ENCODE results near the gene FRMD5.
A peak's percentile ranks its signal among the peaks of the same experiment; 100 is the strongest.
"Not testable (repeated sequence)": the region's sequence is repeated elsewhere in the genome, so short reads cannot be mapped to it uniquely, and the experiment has no call there.

Gene FRMD5

DNA sequence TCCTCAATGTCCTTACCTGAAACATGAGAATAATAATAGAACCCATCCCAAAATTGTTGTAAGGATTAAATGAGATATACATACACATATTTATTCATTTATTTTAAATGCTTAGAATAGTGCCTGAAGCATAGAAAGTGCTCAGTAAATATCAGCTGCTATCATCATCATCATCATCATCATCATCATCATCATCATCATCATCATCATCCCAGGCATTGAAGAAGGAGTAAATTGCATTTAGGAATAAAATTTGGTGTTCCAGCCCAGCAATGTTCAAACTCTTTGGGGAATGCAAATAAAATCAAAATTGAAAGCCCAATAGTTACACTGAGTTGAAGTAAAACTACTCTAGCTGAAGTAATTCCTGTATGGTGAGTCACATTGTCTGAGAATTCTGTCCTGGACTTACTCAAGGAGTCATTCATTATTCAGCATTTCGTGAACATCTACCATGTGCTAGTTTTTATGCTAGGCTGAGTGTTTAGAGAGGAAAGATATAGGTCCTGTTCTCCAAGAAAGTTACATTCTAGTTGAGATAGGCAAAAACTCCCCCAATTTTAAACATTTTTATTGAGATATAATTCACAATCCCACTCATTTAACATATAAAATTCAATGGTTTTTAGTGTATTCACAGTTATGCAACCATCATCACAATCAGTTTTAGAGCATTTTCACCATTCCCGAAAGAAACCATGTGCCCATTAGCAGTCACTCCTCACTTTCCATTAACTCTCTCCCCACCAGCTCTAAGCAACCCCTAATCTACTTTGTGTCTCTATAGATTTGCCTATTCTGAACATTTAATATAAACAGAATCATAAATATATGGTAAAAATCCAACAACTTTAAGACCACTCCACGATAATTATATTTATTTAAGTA, 107.2 kb downstream of the FRMD5 start:
- DNase-seq = no peak

DNA sequence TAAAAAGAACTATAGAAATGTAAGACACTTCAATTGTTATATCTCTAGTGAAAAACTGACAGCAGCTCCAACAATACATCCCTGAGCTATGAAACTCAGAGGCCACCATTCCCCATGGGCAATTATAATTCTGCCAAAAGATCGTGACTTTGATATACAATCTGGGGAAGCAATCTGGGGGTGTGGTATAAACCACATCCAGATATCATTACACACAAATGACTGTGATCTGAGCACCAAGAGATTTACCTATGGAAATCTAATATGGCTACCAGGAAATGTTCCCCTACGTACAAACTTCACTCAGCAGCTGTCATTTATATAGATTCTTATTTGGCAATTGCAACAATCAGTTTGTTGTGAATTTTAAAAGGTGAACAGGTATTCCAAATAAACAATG, 110.3 kb downstream of the FRMD5 start:
- no peak for DNase-seq

DNA sequence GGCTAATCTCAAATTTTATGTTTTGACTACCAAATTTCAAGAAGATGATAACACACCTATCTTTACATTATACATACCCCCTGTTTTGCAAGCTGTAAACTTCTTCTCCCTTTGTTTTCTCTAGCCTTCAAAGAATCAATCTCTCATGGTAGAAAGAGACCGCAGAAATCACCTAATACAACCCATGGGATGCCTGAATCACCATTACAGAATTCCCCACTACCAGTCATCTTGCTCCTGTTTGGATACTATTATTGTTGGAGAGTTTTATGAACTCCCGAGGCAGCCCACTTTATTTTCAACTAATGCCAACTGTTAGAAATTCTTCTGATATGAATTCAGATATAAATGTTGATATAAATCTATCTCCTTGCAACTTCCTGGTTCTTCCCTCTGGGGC, 110.9 kb downstream of the FRMD5 start:
- DNase-seq = no peak

DNA sequence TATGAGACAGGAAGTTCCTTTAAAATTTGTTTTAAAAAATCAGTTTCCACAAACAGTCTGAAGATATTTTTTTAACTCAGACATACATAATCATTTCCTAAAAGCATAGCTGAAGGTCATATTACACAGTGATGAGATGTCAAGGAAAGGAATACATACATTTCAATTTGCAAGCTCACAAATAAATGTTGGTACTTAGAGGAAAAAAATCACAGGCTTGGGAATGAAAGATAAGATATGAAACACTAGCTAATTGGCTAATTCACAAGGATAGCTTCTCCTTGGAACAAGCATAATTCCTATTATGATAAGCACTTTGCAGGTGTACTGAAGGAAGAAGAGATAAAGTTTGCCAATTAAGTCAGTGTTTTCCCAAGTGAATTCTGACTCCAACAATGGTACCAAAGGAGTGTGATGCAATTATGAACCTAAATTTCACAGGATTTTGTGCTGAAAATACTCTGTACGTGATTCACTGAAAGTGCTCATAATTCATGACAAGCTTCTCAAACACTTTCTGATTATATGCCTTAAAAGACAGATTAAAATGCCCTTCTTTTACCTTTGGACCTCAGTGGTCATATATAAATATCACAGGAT, 112.4 kb downstream of the FRMD5 start:
- DNase-seq = no peak

DNA sequence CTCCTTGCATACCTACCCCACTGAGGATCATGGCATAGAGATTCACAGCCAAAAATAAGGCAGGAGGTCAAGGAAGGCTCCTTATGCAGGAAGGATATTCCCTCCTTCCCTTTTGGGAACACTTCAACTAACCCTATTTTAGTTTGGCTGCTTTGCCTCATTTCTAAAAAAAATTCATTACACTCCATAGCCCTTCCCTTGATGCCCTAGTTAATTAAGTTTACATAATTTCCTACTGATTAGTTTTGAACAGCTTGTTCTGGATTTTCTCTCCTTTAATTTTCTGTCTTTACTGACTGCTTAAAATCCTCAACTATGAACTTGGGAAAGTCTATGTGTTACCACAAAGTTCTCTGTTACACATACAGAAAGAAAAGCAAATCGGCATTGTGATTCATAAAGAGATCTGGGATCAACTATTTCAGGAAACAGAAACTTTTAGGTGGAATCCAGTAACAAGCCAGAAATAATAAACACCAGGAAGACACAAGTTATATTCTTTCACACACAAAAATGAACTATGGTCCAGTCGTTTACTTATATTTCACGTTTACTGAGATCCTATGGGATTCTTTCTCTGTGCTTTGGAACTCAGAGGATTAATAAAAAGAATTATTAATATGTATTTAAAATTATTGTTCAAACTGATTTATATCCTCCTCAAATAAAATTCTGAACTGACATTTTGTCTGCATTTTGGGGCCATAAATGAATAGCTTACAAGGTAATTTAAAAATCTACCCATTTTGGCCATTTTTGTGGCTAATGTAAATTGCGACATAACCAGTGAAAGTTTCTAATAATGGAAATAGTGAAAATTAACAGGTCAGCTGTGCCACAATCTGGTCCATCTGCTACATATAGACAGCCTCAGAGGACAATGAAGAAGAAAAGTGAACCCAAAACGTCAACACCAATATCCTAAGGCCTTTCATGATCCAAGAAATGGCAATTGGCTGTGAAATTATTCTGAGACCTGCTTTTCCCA, 113.8 kb downstream of the FRMD5 start:
- DNase-seq = no peak

DNA sequence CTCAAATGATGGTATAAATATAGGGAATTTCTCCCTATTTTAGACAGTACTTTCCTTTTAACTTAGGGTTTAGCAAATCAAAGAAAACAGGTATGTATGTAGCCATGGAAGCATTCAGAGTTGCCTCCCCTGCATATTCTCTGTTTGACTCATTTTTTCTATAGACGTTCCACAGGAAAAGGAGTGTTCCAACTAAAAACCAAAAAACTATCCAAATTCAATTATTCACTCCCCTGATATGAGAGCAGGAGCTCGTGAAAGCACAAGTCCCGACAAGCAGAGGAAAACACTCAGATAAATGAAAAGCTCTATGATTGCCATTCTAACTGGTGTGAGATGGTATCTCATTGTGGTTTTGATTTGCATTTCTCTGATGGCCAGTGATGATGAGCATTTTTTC, 119.5 kb downstream of the FRMD5 start:
- DNase-seq = no peak

DNA sequence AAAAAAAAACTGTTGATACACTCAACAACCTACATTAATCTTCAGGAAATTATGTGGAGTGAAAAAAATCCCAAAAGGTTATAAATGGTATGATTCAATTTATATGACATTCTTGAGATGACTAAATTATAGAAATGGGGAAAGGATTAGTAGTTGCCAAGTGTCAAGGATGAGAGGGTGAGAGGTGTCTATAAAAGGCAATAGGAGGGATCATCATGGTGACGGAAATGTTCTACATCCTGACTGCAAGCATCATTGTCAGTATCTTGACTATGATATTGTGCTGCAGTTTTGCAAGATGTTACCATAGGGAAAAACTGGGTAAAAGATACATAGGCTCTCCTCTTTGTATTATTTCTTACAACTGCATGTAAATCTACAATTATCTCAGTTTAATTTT, 125.6 kb downstream of the FRMD5 start:
- no peak for DNase-seq

DNA sequence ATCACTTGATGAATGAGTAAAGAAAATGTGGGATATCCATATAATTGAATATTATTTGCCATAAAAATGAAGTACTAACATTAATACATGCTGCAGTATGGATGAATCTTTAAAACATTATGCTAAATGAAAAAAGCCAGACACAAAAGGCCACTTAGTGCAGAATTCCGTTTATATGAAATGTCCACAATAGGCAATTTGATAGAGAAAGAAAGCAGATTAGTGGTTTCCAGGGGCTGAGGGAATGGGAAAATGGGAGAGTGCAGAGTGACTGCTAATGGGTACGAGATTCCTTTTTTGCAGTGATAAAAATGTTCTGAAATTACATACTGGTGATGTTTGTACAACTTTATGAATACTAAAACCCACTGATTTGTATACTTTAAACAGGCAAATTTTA, 126.7 kb downstream of the FRMD5 start:
- DNase-seq = no peak

DNA sequence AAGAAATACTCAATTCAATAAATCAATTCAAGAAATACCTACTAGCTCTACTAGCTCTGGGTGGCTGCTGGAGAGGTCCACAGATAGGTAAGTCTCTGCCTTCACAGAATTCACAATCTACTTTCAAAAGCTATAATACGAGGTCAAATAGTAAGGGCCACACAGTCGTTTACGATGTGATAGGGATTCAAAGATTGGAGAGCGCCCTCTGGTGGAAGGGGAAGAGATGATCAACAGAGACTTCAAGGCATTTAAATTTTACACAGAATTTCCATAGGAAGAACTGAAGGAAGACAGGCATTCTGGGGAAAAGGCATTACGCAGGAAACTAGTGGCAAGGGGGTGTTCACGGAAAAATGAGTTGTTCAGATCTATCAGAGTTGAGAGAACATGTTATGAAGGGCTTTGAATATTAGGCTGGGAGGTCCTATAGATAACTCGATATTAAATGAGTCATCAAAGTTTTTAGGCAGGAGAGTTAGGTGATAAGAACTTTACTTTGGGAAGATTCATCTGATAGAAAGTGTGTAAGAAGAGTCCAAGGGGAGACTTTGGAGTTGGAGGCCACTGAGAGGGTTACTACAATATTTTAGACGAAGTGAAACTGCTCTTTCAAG, 128.8 kb downstream of the FRMD5 start:
- DNase-seq = peak; percentile 70 to 87

DNA sequence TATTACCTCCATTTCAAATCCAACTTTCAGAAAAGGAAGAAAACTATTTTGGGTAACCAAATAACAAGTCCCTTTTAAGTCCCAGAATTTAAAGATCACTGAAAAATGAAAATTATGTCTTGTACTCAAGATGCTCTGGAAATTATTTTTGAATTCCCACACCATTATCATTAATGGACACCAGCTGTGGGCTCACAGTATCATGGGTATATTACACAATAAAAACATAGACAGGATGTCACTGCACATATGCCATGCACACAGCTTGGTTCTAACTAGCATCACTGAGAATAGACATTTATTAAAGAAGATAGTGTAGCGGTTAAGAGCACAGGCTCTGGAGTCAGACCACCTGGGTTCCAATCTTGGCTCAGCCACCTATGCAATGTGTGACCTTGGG, 130.4 kb downstream of the FRMD5 start:
- DNase-seq = no peak

DNA sequence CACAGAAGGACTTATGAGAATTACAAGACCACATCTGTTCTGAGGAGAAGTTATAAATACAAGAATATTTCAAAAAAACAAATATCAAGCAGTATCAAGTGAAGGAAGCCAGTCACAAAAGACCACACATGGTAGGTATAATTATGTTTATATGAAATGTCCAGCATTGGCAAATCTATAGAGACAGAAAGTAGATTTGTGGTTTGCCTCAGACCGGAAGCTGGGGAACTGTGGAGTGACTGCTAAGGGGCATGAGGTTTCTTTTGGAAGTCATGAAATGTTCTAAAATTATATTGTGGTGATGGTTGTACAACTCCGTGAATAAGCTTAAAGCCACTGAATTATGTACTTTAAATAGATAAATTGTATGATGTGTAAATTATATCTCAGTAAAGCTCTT, 136.9 kb downstream of the FRMD5 start:
- no peak for DNase-seq

DNA sequence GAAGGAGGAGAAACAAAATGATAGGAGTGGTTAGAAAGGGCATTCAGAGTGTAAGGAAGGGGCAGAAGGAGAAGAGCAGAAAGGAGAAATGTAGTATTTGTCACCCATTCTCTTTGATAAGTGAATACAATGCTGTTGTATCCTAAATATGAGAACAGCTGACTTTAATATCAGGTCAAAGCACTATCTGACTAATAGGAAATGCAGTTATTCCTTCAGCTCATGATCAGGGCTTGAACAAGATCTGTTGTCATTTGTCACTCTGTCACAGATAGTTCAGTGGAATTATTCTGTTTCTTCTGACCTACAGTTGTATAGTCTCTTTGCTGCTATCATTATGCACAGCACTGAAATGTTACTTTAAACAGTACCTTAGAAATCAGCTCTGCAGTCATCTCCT, 149.4 kb downstream of the FRMD5 start:
- no peak for DNase-seq

DNA sequence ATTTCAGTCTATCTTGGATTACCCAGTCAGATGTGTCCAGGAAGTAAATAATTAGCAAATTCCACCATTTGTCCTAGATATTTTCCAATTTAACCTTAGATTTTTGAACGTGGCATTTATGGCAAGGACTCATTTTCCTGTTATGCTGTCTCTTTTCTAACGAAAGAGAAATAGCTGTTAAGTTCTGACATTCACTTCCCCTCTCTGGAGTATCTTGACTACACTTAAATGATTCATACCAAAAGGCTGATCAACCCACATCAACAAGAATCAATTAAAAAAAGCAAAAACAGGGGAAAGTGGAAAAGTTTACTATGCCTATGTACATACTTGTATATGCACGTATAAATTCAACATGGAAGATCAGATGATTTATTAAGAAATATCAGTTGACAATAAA, 149.9 kb downstream of the FRMD5 start:
- DNase-seq = no peak

DNA sequence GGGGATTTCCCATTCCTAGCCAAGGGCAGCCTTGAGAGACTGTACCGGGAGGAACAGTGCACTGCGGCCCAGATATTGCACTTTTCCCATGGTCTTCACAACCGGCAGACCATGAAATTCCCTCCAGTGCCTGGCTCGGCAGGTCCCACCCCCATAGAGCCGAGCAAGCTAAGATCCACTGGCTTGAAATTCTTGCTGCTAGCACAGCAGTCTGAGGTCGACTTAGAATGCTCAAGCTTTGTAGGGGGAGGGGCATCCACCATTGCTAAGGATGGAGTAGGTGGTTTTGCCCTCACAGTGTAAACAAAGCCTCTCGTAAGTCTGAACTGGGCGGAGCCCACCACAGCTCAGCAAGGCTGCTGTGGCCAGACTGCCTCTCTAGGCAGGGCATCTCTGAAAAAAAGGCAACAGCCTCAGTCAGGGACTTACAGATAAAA, 156.3 kb downstream of the FRMD5 start:
- no peak for DNase-seq

DNA sequence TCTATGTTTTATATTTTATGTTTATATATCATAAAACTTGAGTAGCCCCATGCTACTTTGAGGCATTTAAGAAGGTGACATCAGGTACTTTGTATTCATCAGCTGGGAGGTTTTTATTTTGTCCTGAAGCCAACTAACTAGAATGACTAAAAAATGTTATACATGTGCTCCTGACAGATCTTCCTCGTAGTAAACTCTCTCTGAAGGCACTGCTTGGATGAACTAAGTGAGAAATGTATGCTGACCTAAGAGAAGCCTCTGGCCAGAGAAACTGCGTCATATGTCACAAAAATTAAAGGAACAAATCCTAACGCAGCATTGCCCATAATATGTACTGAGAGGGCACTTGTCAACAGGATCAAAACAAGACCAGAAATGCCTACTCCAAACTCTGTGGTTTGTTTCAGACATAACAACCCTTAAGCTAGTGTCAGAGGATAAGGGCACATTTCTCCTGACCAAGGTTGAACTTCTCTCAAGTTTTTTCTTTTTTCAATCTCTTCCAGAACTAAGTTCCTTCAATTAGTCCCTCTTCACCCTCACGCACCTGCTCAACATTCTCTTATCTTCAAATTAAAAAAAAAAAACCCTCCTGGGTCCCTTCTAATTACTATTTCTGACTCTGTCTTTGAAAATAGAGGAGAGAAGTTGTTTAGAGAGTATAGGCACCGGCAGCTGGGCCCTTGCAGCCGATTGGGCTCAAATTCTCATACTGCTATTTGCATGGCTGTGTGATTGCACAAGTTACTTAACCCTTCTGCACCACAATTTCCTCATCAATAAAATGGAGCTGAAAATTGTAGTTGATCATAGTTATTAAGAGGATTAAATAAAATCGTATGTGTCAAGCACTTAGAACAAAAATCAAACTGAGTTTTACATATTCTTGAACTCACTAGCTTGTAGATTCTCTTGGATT, 159.0 kb downstream of the FRMD5 start:
- no peak for DNase-seq

DNA sequence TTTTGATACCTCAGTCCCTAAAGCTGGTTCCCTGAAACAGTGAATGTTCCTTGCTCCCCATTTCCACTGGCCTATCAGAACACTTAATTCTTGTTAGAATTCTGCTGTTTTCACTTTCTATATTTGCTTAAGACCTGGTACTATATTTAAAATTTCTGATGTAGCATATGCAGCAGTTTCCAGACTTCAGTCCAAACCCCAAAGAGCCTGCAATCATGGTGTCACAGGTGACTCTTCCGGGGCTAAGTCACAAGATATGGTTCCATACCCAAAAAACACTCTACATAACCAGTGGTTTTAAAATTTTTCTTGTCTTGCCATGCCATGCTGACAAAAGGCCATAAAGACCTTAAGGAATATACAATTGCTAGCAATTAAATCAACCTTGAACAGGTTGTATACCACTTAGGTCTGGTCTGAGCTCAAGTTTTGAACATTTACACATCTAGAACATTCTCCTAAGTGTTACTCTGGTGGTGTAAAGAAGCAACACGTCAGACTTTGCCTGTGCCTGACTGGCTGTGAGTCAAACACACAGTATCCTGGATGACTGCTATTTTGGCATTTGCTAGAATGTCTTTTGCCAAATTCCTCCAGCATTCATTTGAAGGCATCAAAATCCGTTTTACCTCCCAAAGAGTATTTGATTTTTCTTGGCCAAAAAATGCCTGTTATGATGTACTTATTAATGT, 160.0 kb downstream of the FRMD5 start:
- DNase-seq = peak; percentile 52 to 67

DNA sequence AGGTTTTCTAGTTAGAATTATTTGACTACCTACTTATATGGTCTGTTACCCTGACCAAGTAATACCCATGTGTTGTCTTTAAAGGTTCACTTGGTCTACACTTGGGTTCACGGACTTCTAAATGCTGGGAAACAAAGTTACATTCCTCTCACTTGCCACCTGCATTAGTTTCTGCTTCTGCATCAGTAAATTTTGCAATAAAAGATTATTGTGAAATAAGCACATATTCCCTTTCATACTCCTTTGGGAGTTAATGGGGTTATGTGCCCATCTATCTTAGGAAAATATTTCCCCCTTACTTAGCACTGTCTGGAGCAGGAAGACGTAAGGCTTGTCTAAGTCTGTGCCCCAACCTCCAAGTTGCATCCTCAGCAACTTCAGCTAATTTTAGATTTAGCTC, 160.7 kb downstream of the FRMD5 start:
- DNase-seq = no peak

DNA sequence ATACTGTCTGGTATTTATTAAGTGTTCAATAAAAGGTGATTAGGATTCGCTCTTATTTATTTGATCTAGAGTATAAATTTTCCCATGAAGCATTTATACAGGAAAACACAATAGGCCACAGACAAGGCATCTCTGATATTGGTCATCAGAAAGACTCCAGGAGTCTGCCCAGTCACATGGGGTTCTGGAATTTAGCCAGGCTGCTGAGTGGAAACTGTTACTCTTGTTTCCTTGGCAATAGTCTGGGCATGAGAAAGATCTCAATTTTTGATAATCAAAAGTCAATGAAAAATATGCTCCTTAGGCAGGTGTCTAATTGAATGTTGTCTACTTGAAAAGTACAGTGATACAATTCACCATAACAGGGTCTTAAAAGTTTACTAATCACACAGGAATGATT, 161.2 kb downstream of the FRMD5 start:
- DNase-seq = peak; percentile 26 to 39

DNA sequence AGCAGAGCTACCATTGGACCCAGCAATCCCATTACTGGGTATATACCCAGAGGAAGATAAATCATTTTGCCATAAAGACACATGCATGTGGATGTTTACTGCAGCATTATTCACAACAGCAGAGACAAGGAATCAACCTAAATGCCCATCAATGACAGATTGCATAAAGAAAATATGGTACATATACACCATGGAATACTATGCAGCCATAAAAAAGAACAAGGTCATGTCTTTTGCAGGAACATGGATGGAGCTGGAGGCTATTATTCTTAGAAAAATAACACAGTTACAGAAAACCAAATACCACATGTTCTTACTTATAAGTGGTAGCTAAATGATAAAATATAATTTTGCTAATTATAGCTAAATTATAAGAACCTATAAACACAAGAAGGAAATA, 162.3 kb downstream of the FRMD5 start:
- not testable (repeated sequence) for DNase-seq

DNA sequence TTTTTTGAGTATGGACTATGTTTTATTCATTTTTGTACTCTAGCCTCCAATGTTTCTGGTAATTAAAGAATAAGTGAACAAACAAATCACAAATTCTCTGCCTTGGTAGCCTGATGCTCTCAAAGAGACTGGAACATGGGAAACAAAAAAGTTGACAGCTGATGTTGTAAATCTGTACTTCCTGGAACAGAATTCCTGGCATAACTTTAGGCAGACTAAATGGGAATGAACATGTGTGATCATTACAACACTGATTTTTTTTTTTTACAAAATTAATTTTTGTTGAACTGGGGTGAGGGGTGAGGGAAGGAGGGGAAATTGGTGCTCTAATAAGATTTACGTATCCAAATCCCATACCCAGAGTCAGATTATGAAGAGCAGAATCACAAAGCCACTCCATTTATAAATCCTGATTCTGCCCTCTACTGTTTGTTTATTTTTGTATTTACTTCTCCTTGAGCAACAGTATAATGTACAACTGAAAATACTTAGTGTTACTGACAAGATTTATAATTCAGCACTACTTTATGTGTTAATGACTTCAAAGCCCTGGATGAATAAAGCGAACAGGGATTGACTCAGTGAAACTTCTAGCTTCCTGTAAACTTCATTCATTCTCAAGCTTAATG, 165.0 kb downstream of the FRMD5 start:
- DNase-seq = no peak

DNA sequence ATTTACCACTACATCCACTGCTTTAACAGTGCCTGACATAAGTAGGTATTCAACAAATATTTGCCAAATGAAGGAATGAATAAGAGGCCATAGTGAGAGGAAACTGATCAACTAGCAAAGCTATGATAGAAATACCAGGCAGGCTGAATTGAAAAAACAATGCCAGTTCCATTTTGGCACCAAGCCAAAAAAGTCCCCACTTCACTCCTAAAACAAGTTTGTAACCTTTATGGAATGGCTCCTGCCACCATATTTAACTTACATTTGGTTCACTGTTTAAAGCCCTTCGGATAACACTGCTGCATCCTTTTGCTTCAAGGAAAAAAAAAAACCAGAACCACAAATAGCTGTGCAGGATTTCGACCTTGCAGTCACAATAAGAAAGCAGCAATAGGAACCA, 166.1 kb downstream of the FRMD5 start:
- peak in 1 of 2 experiments; percentile 29 for DNase-seq

Data from NCI-H446 (cell line).